H1 (cell line): ENCODE results near the gene NMT2. TPM values are rescaled to one million over a fixed set of nuclear protein-coding genes. Genes with fewer than 3 reads are reported as not detected.

ENCODE experiments used
- CTCF ChIA-PET: fragments of 300-600 bp; sonication (Branson Sonifier 250); formaldehyde crosslinking; loops from one replicate; lab custom pipeline; 2021; ENCODE audit not compliant: partially characterized antibody; lab: Charles Lee
- POLR2A ChIA-PET: fragments of 300-600 bp; sonication (Branson Sonifier 250); formaldehyde crosslinking; loops from one replicate; lab custom pipeline; 2021; ENCODE audit warnings: inconsistent platforms; ENCODE audit not compliant: partially characterized antibody; lab: Charles Lee
- DNase-seq, 2 experiments: peaks; one replicate each; pipeline versions ENCODE4 v3.0.0 to v3.0.0-alpha.2; 2010 to 2022; ENCODE audit warnings: low spot score in 2 of 2, low read depth in 1 of 2, mixed read lengths in 1 of 2
- FAIRE-seq: peaks from 2 replicates; lab custom pipeline; 2011; peaks lifted over from hg19 to GRCh38; lab: Jason Lieb, UNC
- H2AFZ ChIP-seq: 2 replicates; pipeline ENCODE4 v1.8.1; 2012; ENCODE audit warnings: low read length, inconsistent platforms
- H2AK5ac ChIP-seq: 2 replicates; pipeline ENCODE4 v1.6.1; 2013; ENCODE audit warnings: low read depth, low read length
- H2BK120ac ChIP-seq: replicated peaks from 2 replicates; pipeline ENCODE3; 2013; ENCODE audit warnings: low read depth, low read length, inconsistent platforms
- H2BK12ac ChIP-seq: 2 replicates; pipeline ENCODE4 v1.6.1; 2013; ENCODE audit warnings: low read depth, low read length
- H2BK15ac ChIP-seq: 2 replicates; pipeline ENCODE4 v1.6.1; 2013; ENCODE audit warnings: low read length
- H2BK20ac ChIP-seq: 2 replicates; pipeline ENCODE4 v1.6.1; 2013; ENCODE audit warnings: low read length
- H2BK5ac ChIP-seq: 2 replicates; pipeline ENCODE4 v1.6.1; 2013; ENCODE audit warnings: low read depth, low read length
- H3K14ac ChIP-seq: 2 replicates; pipeline ENCODE4 v1.6.1; 2013; ENCODE audit warnings: inconsistent platforms; ENCODE audit not compliant: insufficient read length
- H3K18ac ChIP-seq: 2 replicates; pipeline ENCODE4 v1.6.1; 2013; ENCODE audit warnings: low read length; ENCODE audit errors: extremely low read depth
- H3K23ac ChIP-seq: 2 replicates; pipeline ENCODE4 v1.6.1; 2013; ENCODE audit warnings: inconsistent platforms; ENCODE audit not compliant: insufficient read length
- H3K23me2 ChIP-seq: 2 replicates; pipeline ENCODE4 v1.6.1; 2013; ENCODE audit warnings: low read depth, low read length
- H3K27ac ChIP-seq: 2 replicates; pipeline ENCODE4 v1.6.1; 2011; ENCODE audit warnings: low read depth, low read length, inconsistent platforms
- H3K27me3 ChIP-seq, 4 experiments: replicated peaks in 1 of 4; 1 replicate in 1 of 4; 2 replicates in 3 of 4; pipeline versions ENCODE4 v1.6.1 to v1.8.1; 2011 to 2013; ENCODE audit warnings: low read length in 3 of 4, mild to moderate bottlenecking in 3 of 4, inconsistent platforms in 2 of 4, mixed read lengths in 2 of 4, moderate library complexity in 1 of 4; ENCODE audit not compliant: control insufficient read depth in 3 of 4, insufficient read depth in 3 of 4; ENCODE audit errors: extremely low read depth in 1 of 4
- H3K36me3 ChIP-seq, 4 experiments: 2 replicates each; pipeline versions ENCODE4 v1.6.1 to v1.8.1; 2011 to 2013; ENCODE audit warnings: mild to moderate bottlenecking in 4 of 4, low read length in 3 of 4, moderate library complexity in 2 of 4, control low read depth in 1 of 4, inconsistent platforms in 1 of 4; ENCODE audit not compliant: insufficient read depth in 4 of 4, control insufficient read depth in 2 of 4
- H3K4ac ChIP-seq: replicated peaks from 2 replicates; pipeline ENCODE3; 2013; ENCODE audit warnings: low read length, low read depth, mixed read lengths, inconsistent platforms; ENCODE audit not compliant: insufficient read length
- H3K4me1 ChIP-seq, 4 experiments: replicated peaks in 1 of 4; 1 replicate in 1 of 4; 2 replicates in 3 of 4; pipeline versions ENCODE4 v1.6.1 to v1.8.1; 2011 to 2013; ENCODE audit warnings: low read length in 3 of 4, inconsistent platforms in 2 of 4, mixed read lengths in 1 of 4; ENCODE audit not compliant: insufficient read depth in 4 of 4, control insufficient read depth in 3 of 4
- H3K4me2 ChIP-seq, 2 experiments: 2 replicates each; pipeline versions ENCODE4 v1.6.1 to v1.8.1; 2011 to 2013; ENCODE audit warnings: low read depth in 2 of 2, low read length in 2 of 2, control low read depth in 1 of 2, inconsistent platforms in 1 of 2, mild to moderate bottlenecking in 1 of 2; ENCODE audit not compliant: insufficient read depth in 1 of 2
- H3K4me3 ChIP-seq, 4 experiments: fragments of 200-600, 300-600 bp in 1 of 4; sonication (generic), shearing (Covaris generic), sonication (Bioruptor Twin) in 1 of 4; 2 replicates each; pipeline versions ENCODE4 v1.5.1 to v1.8.1; 2011 to 2016; ENCODE audit warnings: low read length in 4 of 4, low read depth in 3 of 4, control low read depth in 2 of 4, inconsistent platforms in 2 of 4, mild to moderate bottlenecking in 2 of 4, mixed read lengths in 1 of 4, moderate library complexity in 1 of 4; ENCODE audit not compliant: insufficient read depth in 2 of 4; ENCODE audit errors: extremely low read depth in 1 of 4
- H3K56ac ChIP-seq: replicated peaks from 2 replicates; pipeline ENCODE3; 2013; ENCODE audit warnings: low read depth, mild to moderate bottlenecking, mixed read lengths, low read length, inconsistent platforms; ENCODE audit not compliant: insufficient read length
- H3K79me1 ChIP-seq: 2 replicates; pipeline ENCODE4 v1.6.1; 2013; ENCODE audit warnings: low read depth, low read length, control low read depth
- H3K79me2 ChIP-seq, 2 experiments: 2 replicates each; pipeline versions ENCODE4 v1.6.1 to v1.8.1; 2012 to 2013; ENCODE audit warnings: low read length in 2 of 2, mild to moderate bottlenecking in 2 of 2, inconsistent platforms in 1 of 2; ENCODE audit not compliant: insufficient read depth in 2 of 2, control insufficient read depth in 1 of 2
- H3K9ac ChIP-seq, 4 experiments: replicated peaks in 1 of 4; 1 replicate in 1 of 4; 2 replicates in 3 of 4; pipeline versions ENCODE4 v1.6.1 to v1.8.1; 2011 to 2013; ENCODE audit warnings: low read depth in 3 of 4, low read length in 3 of 4, control low read depth in 2 of 4, mild to moderate bottlenecking in 2 of 4, moderate library complexity in 2 of 4, inconsistent platforms in 1 of 4; ENCODE audit errors: extremely low read depth in 1 of 4
- H3K9me3 ChIP-seq, 2 experiments: 2 replicates each; pipeline versions ENCODE4 v1.6.1 to v1.8.1; 2012 to 2013; ENCODE audit warnings: mild to moderate bottlenecking in 2 of 2, moderate library complexity in 2 of 2, control low read depth in 1 of 2, inconsistent platforms in 1 of 2, low read depth in 1 of 2, low read length in 1 of 2, mixed read lengths in 1 of 2; ENCODE audit not compliant: insufficient read depth in 2 of 2
- H4K20me1 ChIP-seq, 2 experiments: replicated peaks in 1 of 2; 2 replicates each; pipeline versions ENCODE3 to v1.8.1; 2011 to 2013; ENCODE audit warnings: inconsistent platforms in 2 of 2, low read length in 2 of 2, mild to moderate bottlenecking in 1 of 2; ENCODE audit not compliant: insufficient read depth in 2 of 2, control insufficient read depth in 1 of 2
- H4K5ac ChIP-seq: 2 replicates; pipeline ENCODE4 v1.6.1; 2013; ENCODE audit warnings: low read length, low read depth, mixed read lengths, inconsistent platforms; ENCODE audit not compliant: insufficient read length
- H4K8ac ChIP-seq: 2 replicates; pipeline ENCODE4 v1.8.0; 2013; ENCODE audit warnings: mild to moderate bottlenecking, moderate library complexity, low read length, inconsistent platforms; ENCODE audit not compliant: insufficient read depth; ENCODE audit errors: extremely low read depth
- H4K91ac ChIP-seq: replicated peaks from 2 replicates; pipeline ENCODE3; 2013; ENCODE audit warnings: low read length, mixed read lengths, inconsistent platforms; ENCODE audit not compliant: insufficient read length
- BCL11A ChIP-seq, 2 experiments: IDR thresholded peaks; one replicate each; pipeline ENCODE4 v1.6.1; 2011; ENCODE audit warnings: low read depth in 2 of 2, low read length in 2 of 2, mild to moderate bottlenecking in 2 of 2
- CBX8 ChIP-seq: fragments of 300-800, 300-1000 bp; sonication (generic); IDR thresholded peaks from 2 replicates; pipeline ENCODE4 v1.7.1; 2016; ENCODE audit warnings: low read depth, low read length, borderline replicate concordance
- EP300 ChIP-seq, 2 experiments: IDR thresholded peaks; 1 replicate in 1 of 2; 2 replicates in 1 of 2; pipeline ENCODE4 v1.6.1; 2011 to 2012; ENCODE audit warnings: low read depth in 2 of 2, low read length in 2 of 2, mild to moderate bottlenecking in 2 of 2, borderline replicate concordance in 1 of 2, inconsistent platforms in 1 of 2, moderate library complexity in 1 of 2
- FOSL1 ChIP-seq: IDR thresholded peaks from 2 replicates; pipeline ENCODE4 v1.6.1; 2011; ENCODE audit warnings: mild to moderate bottlenecking, low read depth, low read length, moderate library complexity; ENCODE audit not compliant: insufficient read depth
- KDM5A ChIP-seq: fragments of 200-600 bp; IDR thresholded peaks from 2 replicates; pipeline ENCODE4 v1.7.1; 2012; ENCODE audit warnings: mild to moderate bottlenecking, low read length, inconsistent platforms, mixed read lengths
- RNF2 ChIP-seq: fragments of 200-900, 300-1000 bp; sonication (generic); IDR thresholded peaks from 2 replicates; pipeline ENCODE4 v1.7.1; 2016; ENCODE audit warnings: borderline replicate concordance, low read depth, mild to moderate bottlenecking, antibody characterized with exemption, low read length; ENCODE audit not compliant: poor library complexity, severe bottlenecking; ENCODE audit errors: missing control alignments
- SIN3A ChIP-seq, 2 experiments: IDR thresholded peaks in 1 of 2; conservative IDR thresholded peaks in 1 of 2; 2 replicates each; pipeline ENCODE4 v1.6.1; 2011 to 2012; ENCODE audit warnings: low read length in 2 of 2, improper control_type of control experiment in 1 of 2, low read depth in 1 of 2, mild to moderate bottlenecking in 1 of 2
- SIX5 ChIP-seq: IDR thresholded peaks from 2 replicates; pipeline ENCODE4 v1.6.1; 2011; ENCODE audit warnings: mild to moderate bottlenecking, low read depth, low read length
- SP1 ChIP-seq: IDR thresholded peaks from 2 replicates; pipeline ENCODE4 v1.6.1; 2011; ENCODE audit warnings: low read depth, low read length
- TCF12 ChIP-seq: IDR thresholded peaks from 2 replicates; pipeline ENCODE4 v1.6.1; 2011; ENCODE audit warnings: low read depth, mild to moderate bottlenecking, low read length
- WGBS, 2 experiments: shearing (Covaris generic) in 1 of 2; methylation state at CpG; one replicate each; pipeline versions ENCODE4 v1.1.6 to v1.1.7; 2013 to 2015; ENCODE audit warnings: low lambda C conversion rate in 2 of 2, mixed read lengths in 2 of 2, inconsistent platforms in 1 of 2, low coverage in 1 of 2, missing lambda C conversion rate in 1 of 2; ENCODE audit not compliant: insufficient replicate concordance in 2 of 2, insufficient coverage in 1 of 2, insufficient read length in 1 of 2; ENCODE audit errors: extremely low coverage in 1 of 2, missing lambda C conversion rate in 1 of 2; 5-methylcytosine and 5-hydroxymethylcytosine counted together
- polyA plus RNA-seq, 7 experiments: library from polyadenylated mRNA; depleted of rRNA in 3 of 7; stranded (reverse) in 5 of 7; unstranded in 2 of 7; fragments of >200 nt in 5 of 7; fragments of 200-250 nt in 2 of 7; gene quantifications; 1 replicate in 5 of 7; 2 replicates in 1 of 7; 4 replicates in 1 of 7; pipeline versions ENCODE4 v1.2.1 to v1.2.3, GENCODE V29; 2011 to 2013; ENCODE audit warnings: missing spikeins in 2 of 7, mixed read lengths in 2 of 7
- total RNA-seq: library from RNA; stranded (reverse); fragmentation: NEBNext Ultra II Directional; extraction: Animal tissue kit (Norgen Biotek cat#: 25700); gene quantifications from 2 replicates; pipeline ENCODE4 v1.2.1, GENCODE V29; 2021
- TF ChIP-seq, protein P1 (sequence below): IDR thresholded peaks from 2 replicates; pipeline ENCODE4 v1.6.1; 2011; ENCODE audit warnings: low read length, improper control_type of control experiment

NMT2 gene
- total and polyA plus RNA-seq, 2 of the 8 experiments (the other 6 are each of a cell fraction or from before 2014, with no cell fraction given) = 4.4 to 15.4 TPM

DNA sequence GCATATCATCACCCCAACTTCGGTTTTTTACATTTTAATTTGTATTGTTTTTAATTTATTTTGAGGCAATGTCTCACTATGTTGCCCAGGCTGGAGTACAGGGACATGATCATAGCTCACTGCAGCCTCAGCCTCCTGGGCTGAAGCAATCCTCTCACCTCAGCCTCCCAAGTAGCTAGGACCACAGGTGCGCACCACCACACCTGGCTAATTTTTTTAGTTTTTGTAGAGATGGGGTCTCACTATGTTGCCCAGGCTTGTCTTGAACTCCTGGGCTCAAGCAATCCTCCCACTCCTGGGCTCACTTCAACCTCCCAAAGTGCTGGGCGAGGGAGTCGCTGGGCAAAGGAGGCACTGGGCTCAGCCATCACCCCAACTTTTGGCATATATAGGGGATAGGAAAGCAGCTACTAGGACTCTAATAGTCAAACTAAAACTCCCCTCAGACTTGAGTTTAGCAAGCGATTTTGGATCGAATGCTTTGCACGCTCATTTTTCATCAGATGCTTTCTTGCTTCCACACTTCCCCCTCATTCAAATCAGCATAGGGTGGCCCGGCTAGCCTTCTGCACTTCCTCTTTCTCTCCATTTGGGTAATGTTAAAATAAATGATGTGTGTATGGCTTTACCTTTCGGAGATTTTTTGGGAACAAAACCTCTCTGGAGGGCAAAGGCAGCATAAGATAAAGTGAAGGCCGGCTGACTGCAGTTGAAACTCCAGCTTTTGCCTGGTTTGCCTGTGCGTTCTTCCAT lies 20.8 kb upstream of the NMT2 start:
- DNase-seq (no peak), FAIRE-seq (no peak)
- H3K9ac ChIP-seq = no peak overlapping the region
- 94% methylated on average over 11 of the region's 11 CpGs; no CpG with 5 or more reads in 1 of the 2 experiments for WGBS, 2 experiments
- H3K4ac ChIP-seq = no peak overlapping the region
- no peak overlapping the region for H3K56ac ChIP-seq
- H2AK5ac ChIP-seq = no peak overlapping the region
- no peaks in the 10 kb centered on the region for H3K23me2 ChIP-seq
- no peak overlapping the region for H2BK20ac ChIP-seq
- ChIA-PET POLR2A (no interaction called here), CTCF (interaction anchor here (0.6 to 1.7 kb wide), 5 partner anchors 9 to 1856 kb away, joined by 3 to 6 read pairs (median 3); no protein-coding TSS in a partner anchor)
- H4K20me1 ChIP-seq = no peaks in the 10 kb centered on the region
- no peaks in the 10 kb centered on the region for H3K4me1 ChIP-seq
- H3K23ac ChIP-seq = no peak overlapping the region
- no peak overlapping the region for H2AFZ ChIP-seq
- H3K79me1 ChIP-seq = no peaks in the 10 kb centered on the region
- no peak overlapping the region for H3K18ac ChIP-seq
- H3K9me3 ChIP-seq = no peaks in the 10 kb centered on the region
- no peak overlapping the region for H2BK12ac ChIP-seq
- H4K8ac ChIP-seq = no peak overlapping the region
- H3K36me3 ChIP-seq = no peaks in the 10 kb centered on the region
- no peak overlapping the region for H3K14ac ChIP-seq
- H2BK15ac ChIP-seq = no peak overlapping the region
- no peaks in the 10 kb centered on the region for H3K79me2 ChIP-seq
- no peaks in the 10 kb centered on the region for H3K27me3 ChIP-seq
- no peak overlapping the region for H3K4me2 ChIP-seq
- no peak overlapping the region for H2BK5ac ChIP-seq
- no peak overlapping the region for H2BK120ac ChIP-seq
- no peak overlapping the region for H4K91ac ChIP-seq
- no peak overlapping the region for H3K4me3 ChIP-seq
- H3K27ac ChIP-seq = no peak overlapping the region
- H4K5ac ChIP-seq = no peak overlapping the region
- no peak for TF ChIP-seq KDM5A
- TF ChIP-seq, protein P1, sequence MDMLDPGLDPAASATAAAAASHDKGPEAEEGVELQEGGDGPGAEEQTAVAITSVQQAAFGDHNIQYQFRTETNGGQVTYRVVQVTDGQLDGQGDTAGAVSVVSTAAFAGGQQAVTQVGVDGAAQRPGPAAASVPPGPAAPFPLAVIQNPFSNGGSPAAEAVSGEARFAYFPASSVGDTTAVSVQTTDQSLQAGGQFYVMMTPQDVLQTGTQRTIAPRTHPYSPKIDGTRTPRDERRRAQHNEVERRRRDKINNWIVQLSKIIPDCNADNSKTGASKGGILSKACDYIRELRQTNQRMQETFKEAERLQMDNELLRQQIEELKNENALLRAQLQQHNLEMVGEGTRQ = no peak
- TF ChIP-seq SIN3A (conservative IDR thresholded peaks at IDR 0.05 in 1 of 2, IDR thresholded peaks at IDR 0.05 in 1 of 2; ENCODE audit: low read depth in 1 of 2, low read length in 2 of 2) = no peak
- no peak for TF ChIP-seq BCL11A (IDR thresholded peaks at IDR 0.05; ENCODE audit: low read depth in 2 of 2, low read length in 2 of 2)
- no peak for TF ChIP-seq FOSL1
- TF ChIP-seq TCF12 = no peak
- no peak for TF ChIP-seq EP300 (IDR thresholded peaks at IDR 0.05; ENCODE audit: borderline replicate concordance in 1 of 2, low read depth in 2 of 2, low read length in 2 of 2)
- TF ChIP-seq RNF2 = no peak
- TF ChIP-seq CBX8 = no peak
- no peak for TF ChIP-seq SIX5
- TF ChIP-seq SP1 = no peak
